AG10803 (cell line): ENCODE measurements around the gene TMEM225B.

Experiments used
- DNase-seq: peaks from one replicate; pipeline ENCODE4 v3.0.0; 2010; ENCODE audit warnings: low read depth
- H3K4me3 ChIP-seq: 2 replicates; pipeline ENCODE4 v1.5.1; 2011; ENCODE audit warnings: mild to moderate bottlenecking, low read length, control low read depth
- CTCF ChIP-seq: conservative IDR thresholded peaks from 2 replicates; pipeline ENCODE4 v1.5.1; 2011; ENCODE audit warnings: mild to moderate bottlenecking, low read length, control low read depth, inconsistent platforms

The TMEM225B gene

GRCh38 chr7:99625321-99625720 lies 27.3 kb downstream of the TMEM225B start:
- DNase-seq, result no peak
- TF ChIP-seq CTCF, result no peak
- no peak overlapping the region for H3K4me3 ChIP-seq

GRCh38 chr7:99625961-99626360 lies 27.9 kb downstream of the TMEM225B start:
- no peak overlapping the region for H3K4me3 ChIP-seq
- no peak for DNase-seq
- TF ChIP-seq CTCF, result no peak

- DNase-seq, result no peak
- TF ChIP-seq CTCF, result no peak
- no peak overlapping the region for H3K4me3 ChIP-seq
These were observed 28.6 kb downstream of the TMEM225B start for GRCh38 chr7:99626661-99627060.

- DNase-seq, result no peak
- no peak overlapping the region for H3K4me3 ChIP-seq
- TF ChIP-seq CTCF, result no peak
These were observed 29.4 kb downstream of the TMEM225B start for GRCh38 chr7:99627513-99627912.

- no peak for TF ChIP-seq CTCF
- H3K4me3 ChIP-seq, result no peak overlapping the region
- DNase-seq, result no peak
These were observed 30.7 kb downstream of the TMEM225B start for GRCh38 chr7:99628471-99629465.

GRCh38 chr7:99629643-99630042 lies 31.6 kb downstream of the TMEM225B start:
- no peak for DNase-seq
- H3K4me3 ChIP-seq, result no peak overlapping the region
- no peak for TF ChIP-seq CTCF
